GM12878 (cell line): ENCODE results near the gene NAA11. TPM values are rescaled to one million over a fixed set of nuclear protein-coding genes. Genes with fewer than 3 reads are reported as not detected.

Experiments used
- BCLAF1 ChIP-seq: fragments of 450-650 bp; IDR thresholded peaks from 2 replicates; pipeline ENCODE4 v1.6.1; 2017; ENCODE audit warnings: antibody characterized with exemption, mild to moderate bottlenecking, moderate library complexity
- E2F8 ChIP-seq: fragments of 450-650 bp; IDR thresholded peaks from 2 replicates; pipeline ENCODE4 v1.6.1; 2018; ENCODE audit warnings: mild to moderate bottlenecking, low read depth, moderate library complexity; ENCODE audit not compliant: partially characterized antibody
- FOS ChIP-seq: IDR thresholded peaks from 3 replicates; pipeline ENCODE4 v1.6.1; 2011; ENCODE audit warnings: borderline replicate concordance; ENCODE audit not compliant: insufficient read length; ENCODE audit errors: extremely low read depth
- NFXL1 ChIP-seq: fragments of 450-650 bp; IDR thresholded peaks from 2 replicates; pipeline ENCODE4 v1.6.1; 2017; ENCODE audit warnings: antibody characterized with exemption, mild to moderate bottlenecking, borderline replicate concordance
- NFYB ChIP-seq: IDR thresholded peaks from 2 replicates; pipeline ENCODE4 v1.6.1; 2011; ENCODE audit warnings: low read depth, mild to moderate bottlenecking, low read length, improper control_type of control experiment, moderate library complexity; ENCODE audit not compliant: insufficient read depth
- NKRF ChIP-seq: fragments of 450-650 bp; conservative IDR thresholded peaks from 2 replicates; pipeline ENCODE4 v1.6.1; 2017; ENCODE audit warnings: mild to moderate bottlenecking, moderate library complexity
- POLR2A ChIP-seq: IDR thresholded peaks from 2 replicates; pipeline ENCODE4 v1.6.1; 2011; ENCODE audit warnings: low read depth, mild to moderate bottlenecking, low read length
- RAD21 ChIP-seq: IDR thresholded peaks from 2 replicates; pipeline ENCODE4 v1.6.1; 2011; ENCODE audit warnings: mild to moderate bottlenecking, low read depth, low read length, moderate library complexity; ENCODE audit not compliant: insufficient read depth
- RUNX3 ChIP-seq: IDR thresholded peaks from 2 replicates; pipeline ENCODE4 v1.6.1; 2012; ENCODE audit warnings: low read length, inconsistent platforms
- SMAD1 ChIP-seq: fragments of 450-650 bp; IDR thresholded peaks from 2 replicates; pipeline ENCODE4 v1.6.1; 2018; ENCODE audit warnings: mild to moderate bottlenecking, low read depth; ENCODE audit not compliant: partially characterized antibody
- SP1 ChIP-seq: IDR thresholded peaks from one replicate; pipeline ENCODE4 v1.6.1; 2011; ENCODE audit warnings: low read depth, low read length
- YBX1 ChIP-seq: fragments of 450-650 bp; IDR thresholded peaks from 2 replicates; pipeline ENCODE4 v1.6.1; 2016; ENCODE audit warnings: antibody characterized with exemption
- ZNF592 ChIP-seq: fragments of 450-650 bp; IDR thresholded peaks from 2 replicates; pipeline ENCODE4 v1.6.1; 2017; ENCODE audit warnings: mild to moderate bottlenecking, moderate library complexity
- polyA plus RNA-seq, 11 experiments: library from polyadenylated mRNA; depleted of rRNA in 4 of 11; unstranded in 6 of 11; stranded (reverse) in 5 of 11; fragments of >200 nt; fragmentation: Nextera tagmentation in 4 of 11; fragmentation: Illumina TruSeq in 1 of 11; extraction: Ambion mirVana in 4 of 11; extraction: Trizol in 1 of 11; gene quantifications; 1 replicate in 1 of 11; 2 replicates in 10 of 11; pipeline versions ENCODE4 v1.2.1 to v1.2.3, GENCODE V29; 2011 to 2016; ENCODE audit warnings: inconsistent platforms in 2 of 11, missing spikeins in 2 of 11, low read depth in 1 of 11
- total RNA-seq, 4 experiments: library from RNA; depleted of rRNA in 3 of 4; stranded (reverse); fragments of >200 nt in 3 of 4; fragmentation: Illumina TruSeq in 1 of 4; extraction: Trizol in 1 of 4; gene quantifications; 2 replicates each; pipeline versions ENCODE4 v1.2.1 to v1.2.3, GENCODE V29; 2013 to 2021

Gene NAA11
- total and polyA plus RNA-seq, 10 of the 15 experiments (the other 5 are each of a cell fraction or from before 2014, with no cell fraction given) = 0.12 to 0.16 TPM; not detected in 8

- TF ChIP-seq ZNF592 = no peak
- no peak for TF ChIP-seq YBX1
- no peak for TF ChIP-seq BCLAF1
- TF ChIP-seq FOS = no peak
- TF ChIP-seq RAD21 = no peak
- no peak for TF ChIP-seq SMAD1
- no peak for TF ChIP-seq NFXL1
- TF ChIP-seq NFYB = no peak
- TF ChIP-seq RUNX3 = no peak
- no peak for TF ChIP-seq POLR2A
- TF ChIP-seq SP1 = no peak
- no peak for TF ChIP-seq NKRF
- TF ChIP-seq E2F8 = no peak
Measured at GRCh38 chr4:79281566-79282359, 44.1 kb downstream of the NAA11 start (continued).
